Thymus (tissue), 11 donors: ENCODE results near the gene CDC14B. TPM values are rescaled to one million over a fixed set of nuclear protein-coding genes. Genes with fewer than 3 reads are reported as not detected.

Experiments used
- DNase-seq, 9 donors: peaks; one replicate each; pipeline ENCODE4 v3.0.0-alpha.2; 2013; ENCODE audit warnings: low spot score in 9 of 9, low read depth in 6 of 9, missing footprints in 1 of 9
- H3K27ac ChIP-seq, 2 donors: one replicate each; pipeline ENCODE4 v1.5.1; 2013; ENCODE audit warnings: control low read depth in 1 of 2, low read depth in 1 of 2, low read length in 1 of 2, mild to moderate bottlenecking in 1 of 2, moderate library complexity in 1 of 2
- H3K27me3 ChIP-seq, 2 donors: one replicate each; pipeline ENCODE4 v1.5.1; 2013; ENCODE audit warnings: low read length in 1 of 2; ENCODE audit not compliant: control insufficient read depth in 2 of 2, insufficient read depth in 1 of 2
- H3K36me3 ChIP-seq, 2 donors: one replicate each; pipeline ENCODE4 v1.5.1; 2013; ENCODE audit warnings: low read length in 1 of 2, mild to moderate bottlenecking in 1 of 2, moderate library complexity in 1 of 2; ENCODE audit not compliant: control insufficient read depth in 2 of 2, insufficient read depth in 2 of 2
- H3K4me1 ChIP-seq, 2 donors: one replicate each; pipeline ENCODE4 v1.5.1; 2013; ENCODE audit warnings: low read length in 2 of 2; ENCODE audit not compliant: control insufficient read depth in 2 of 2, insufficient read depth in 2 of 2
- H3K4me3 ChIP-seq, 2 donors: one replicate each; pipeline ENCODE4 v1.5.1; 2013; ENCODE audit warnings: low read length in 2 of 2, control low read depth in 1 of 2, mild to moderate bottlenecking in 1 of 2
- H3K9me3 ChIP-seq, 2 donors: one replicate each; pipeline ENCODE4 v1.5.1; 2013; ENCODE audit warnings: low read length in 1 of 2, mild to moderate bottlenecking in 1 of 2; ENCODE audit not compliant: control insufficient read depth in 2 of 2, insufficient read depth in 1 of 2
- WGBS: extraction: QIAGEN DNeasy Blood & Tissue Kit; methylation state at CpG from one replicate; pipeline ENCODE4 v1.1.7; 2013; 5-methylcytosine and 5-hydroxymethylcytosine counted together
- polyA plus RNA-seq: library from polyadenylated mRNA; stranded (reverse); fragments of 200-250 nt; gene quantifications from one replicate; pipeline ENCODE4 v1.2.3, GENCODE V29; 2013
- total RNA-seq: library from RNA; stranded (reverse); fragments of 120-200 nt; gene quantifications from one replicate; pipeline ENCODE4 v1.2.4, GENCODE V29; 2013
- donor health status: healthy.

Gene CDC14B
- total and polyA plus RNA-seq, 2 donors, result 4.8 to 6.7 TPM

DNA sequence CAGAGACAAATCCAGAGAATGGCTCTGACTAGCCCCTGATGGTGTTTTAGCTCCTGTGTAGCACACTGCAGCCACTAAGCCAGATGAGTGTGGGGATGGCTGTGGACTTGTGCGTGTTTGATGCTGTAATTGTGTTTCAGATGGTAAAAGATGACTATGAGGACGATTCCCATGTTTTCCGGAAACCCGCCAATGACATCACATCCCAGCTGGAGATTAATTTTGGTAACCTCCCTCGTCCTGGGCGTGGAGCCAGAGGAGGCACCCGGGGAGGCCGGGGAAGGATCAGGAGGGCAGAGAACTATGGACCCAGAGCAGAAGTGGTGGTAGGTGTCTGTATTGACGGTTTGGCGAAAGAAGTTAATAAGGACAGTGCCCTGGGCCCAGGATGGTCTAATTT, 131.7 kb downstream of the CDC14B start:
- no peaks in the 10 kb centered on the region for H3K9me3 ChIP-seq
- DNase-seq, result no peak
- no peak overlapping the region for H3K4me3 ChIP-seq
- no peak overlapping the region for H3K27ac ChIP-seq
- WGBS, result 96% methylated on average over 10 of the region's 10 CpGs
- peaks cover 0 to 17% of the 10 kb centered on the region in 2 donors for H3K4me1 ChIP-seq
- H3K36me3 ChIP-seq, result no peaks in the 10 kb centered on the region
- H3K27me3 ChIP-seq, result no peaks in the 10 kb centered on the region

DNA sequence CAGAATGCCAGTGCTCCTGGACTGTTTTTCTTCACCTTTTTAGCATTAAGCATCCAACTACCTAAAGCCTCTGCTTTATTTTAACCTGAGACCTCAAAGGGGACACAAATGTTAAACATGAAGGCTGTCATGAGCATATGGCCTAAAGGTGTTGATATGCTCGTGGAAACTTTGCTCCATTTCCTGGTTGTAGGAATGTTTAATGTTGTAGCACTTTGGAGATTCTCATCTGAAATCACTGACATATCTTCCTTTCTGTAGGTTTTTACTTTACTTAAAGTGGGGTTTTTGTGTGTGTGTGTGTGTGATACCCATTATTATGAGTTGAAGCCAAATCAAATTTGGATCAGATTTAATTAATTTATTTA, 132.6 kb downstream of the CDC14B start:
- Histone ChIP-seq H3K4me1 (peaks cover 0 to 10% of the 10 kb centered on the region in 2 donors), H3K27me3 (no peaks in the 10 kb centered on the region), H3K27ac (no peak overlapping the region), H3K9me3 (no peaks in the 10 kb centered on the region), H3K4me3 (no peak overlapping the region), H3K36me3 (no peaks in the 10 kb centered on the region)
- DNase-seq, result no peak
- 95% methylated on average over 1 of the region's 1 CpG for WGBS

DNA sequence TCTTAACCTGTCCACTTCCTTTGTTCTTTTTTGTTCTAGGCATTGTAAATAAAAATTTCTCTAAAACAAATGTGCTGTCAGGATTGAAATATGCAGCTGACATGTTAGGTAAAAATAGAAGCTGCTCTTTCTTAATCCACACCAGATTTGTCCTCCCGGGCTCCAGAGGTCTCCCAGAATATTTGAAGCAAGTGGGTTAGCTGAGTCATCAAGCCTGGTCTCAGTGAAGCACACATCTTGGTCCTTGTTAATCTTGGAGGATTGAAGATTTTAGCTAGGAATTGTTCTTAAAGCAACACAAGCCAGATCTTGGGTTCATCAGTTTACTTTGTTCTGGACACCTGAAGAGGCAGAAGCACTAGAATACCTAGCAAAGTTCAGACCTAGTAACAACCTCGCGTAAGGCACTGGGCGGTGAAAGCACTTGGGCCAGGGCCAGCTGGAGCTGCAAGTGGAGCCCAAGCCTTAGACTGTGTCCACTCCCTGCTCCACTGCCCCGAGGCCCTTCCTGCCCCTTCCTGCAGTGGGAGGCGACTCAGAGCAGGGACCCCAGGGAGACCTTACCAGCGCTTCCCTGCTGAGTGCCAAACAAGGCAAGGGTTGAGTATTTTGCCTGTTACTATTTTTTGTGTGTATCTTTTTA, 133.1 kb downstream of the CDC14B start:
- no peak for DNase-seq
- no peaks in the 10 kb centered on the region for H3K36me3 ChIP-seq

DNA sequence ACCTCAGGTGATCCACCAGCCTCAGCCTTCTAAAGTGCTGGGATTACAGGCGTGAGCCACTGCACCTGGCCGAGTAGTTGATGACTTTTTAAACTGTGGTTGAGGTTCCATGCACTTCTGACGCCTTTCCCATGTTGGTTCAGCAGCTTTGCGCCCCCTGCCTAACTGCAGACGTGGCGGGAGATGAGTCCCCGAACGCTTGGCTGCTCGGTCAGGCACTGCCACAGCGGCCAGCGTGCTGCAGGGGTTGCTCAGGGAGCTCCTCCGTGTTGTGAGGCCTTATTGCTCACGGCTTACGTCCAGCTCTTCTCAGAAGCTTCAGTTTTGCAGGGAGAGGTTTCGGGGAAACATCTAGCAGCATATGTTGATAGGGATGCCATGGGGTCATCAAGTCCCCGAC, 134.4 kb downstream of the CDC14B start:
- Histone ChIP-seq H3K27me3 (no peaks in the 10 kb centered on the region), H3K4me1 (no peaks in the 10 kb centered on the region), H3K9me3 (no peaks in the 10 kb centered on the region), H3K27ac (no peak overlapping the region), H3K36me3 (no peaks in the 10 kb centered on the region), H3K4me3 (no peak overlapping the region)
- DNase-seq, result no peak
- WGBS, result 96% methylated on average over 16 of the region's 16 CpGs

More for the DNA sequence above, 133.1 kb downstream of the CDC14B start:
- Histone ChIP-seq H3K4me1 (peaks cover 0 to 5% of the 10 kb centered on the region in 2 donors), H3K27me3 (no peaks in the 10 kb centered on the region), H3K4me3 (no peak overlapping the region), H3K27ac (no peak overlapping the region), H3K9me3 (no peaks in the 10 kb centered on the region)
- WGBS, result 83% methylated on average over 7 of the region's 7 CpGs

DNA sequence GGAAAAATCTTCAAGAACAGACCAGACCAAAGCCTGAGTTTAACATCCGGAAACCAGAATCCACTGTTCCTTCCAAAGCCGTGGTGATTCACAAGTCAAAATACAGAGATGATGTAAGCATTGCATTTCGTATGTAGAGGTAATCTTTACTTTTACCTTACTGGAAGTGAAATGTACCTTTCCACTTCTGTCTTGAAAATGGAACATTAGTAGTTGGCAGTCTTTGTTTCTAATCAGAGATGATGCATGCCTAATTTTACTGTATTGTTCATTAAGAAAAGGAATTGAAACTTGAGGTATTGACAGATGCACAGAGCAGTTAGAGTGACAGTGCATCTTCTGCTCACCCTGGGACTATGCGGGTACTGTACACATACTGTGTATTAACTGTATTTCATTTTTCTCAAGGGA, 135.1 kb downstream of the CDC14B start:
- no peaks in the 10 kb centered on the region for H3K4me1 ChIP-seq
- DNase-seq, result no peak
- H3K27ac ChIP-seq, result no peak overlapping the region
- H3K9me3 ChIP-seq, result no peaks in the 10 kb centered on the region
- no peaks in the 10 kb centered on the region for H3K27me3 ChIP-seq
- no peaks in the 10 kb centered on the region for H3K36me3 ChIP-seq
- WGBS, result 96% methylated on average over 4 of the region's 4 CpGs
- H3K4me3 ChIP-seq, result no peak overlapping the region

DNA sequence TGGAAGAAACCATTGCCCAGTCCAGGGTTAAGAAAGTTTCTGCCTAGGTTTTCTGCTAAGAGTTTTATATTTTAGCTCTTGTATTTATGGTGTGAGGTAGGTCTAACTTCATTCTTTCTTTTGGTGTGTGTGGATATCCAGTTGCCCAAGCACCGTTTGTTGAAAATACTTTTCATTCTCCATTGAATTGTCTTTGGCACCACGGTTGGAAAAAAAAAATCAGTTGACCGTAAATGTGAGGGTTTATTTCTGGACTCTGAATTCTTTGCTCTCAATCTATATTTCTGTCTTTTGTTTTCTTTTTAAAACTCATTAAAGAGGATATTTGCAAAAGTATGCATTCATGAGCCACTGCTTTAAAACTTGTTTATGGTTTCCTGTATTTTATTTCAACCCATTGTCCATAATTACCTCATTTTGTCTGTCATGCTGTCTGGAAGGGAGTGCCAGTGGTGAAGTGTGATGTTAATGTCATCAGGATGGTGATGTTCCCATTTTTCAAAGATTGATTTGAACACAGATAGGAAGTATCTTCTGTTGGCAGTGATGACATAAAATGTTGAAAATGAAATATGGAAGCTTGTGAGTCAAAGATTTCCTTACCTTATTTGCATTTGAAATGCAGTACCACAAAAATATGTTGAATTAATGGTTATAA, 135.8 kb downstream of the CDC14B start:
- Histone ChIP-seq H3K4me1 (no peaks in the 10 kb centered on the region), H3K36me3 (no peaks in the 10 kb centered on the region), H3K27me3 (no peaks in the 10 kb centered on the region), H3K4me3 (no peak overlapping the region), H3K9me3 (no peaks in the 10 kb centered on the region), H3K27ac (no peak overlapping the region)
- 64% methylated on average over 3 of the region's 3 CpGs for WGBS
- DNase-seq, result no peak

DNA sequence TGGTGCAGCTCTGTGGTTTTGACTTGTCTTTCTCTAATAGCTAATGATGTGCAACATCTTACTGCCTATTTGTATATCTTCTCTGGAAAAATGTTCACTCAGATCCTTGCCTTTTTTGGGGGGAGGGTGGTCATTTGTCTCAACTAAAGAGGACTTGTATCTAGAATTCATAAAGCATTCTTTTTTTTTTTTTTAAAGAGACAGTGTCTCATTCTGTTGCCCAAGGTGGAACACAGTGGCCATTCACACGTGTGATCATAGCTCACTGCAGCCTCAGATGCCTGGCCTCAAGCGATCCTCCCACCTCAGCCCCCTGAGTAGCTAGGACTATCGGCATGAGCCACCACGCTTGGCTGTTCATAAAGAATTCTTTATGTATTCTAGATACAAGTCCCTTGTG, 136.4 kb downstream of the CDC14B start:
- H3K4me3 ChIP-seq, result no peak overlapping the region
- no peak overlapping the region for H3K27ac ChIP-seq
- no peak for DNase-seq
- no peaks in the 10 kb centered on the region for H3K27me3 ChIP-seq
- no peaks in the 10 kb centered on the region for H3K4me1 ChIP-seq
- WGBS, result over 99% methylated on average over 4 of the region's 4 CpGs
- H3K9me3 ChIP-seq, result no peaks in the 10 kb centered on the region
- H3K36me3 ChIP-seq, result no peaks in the 10 kb centered on the region

DNA sequence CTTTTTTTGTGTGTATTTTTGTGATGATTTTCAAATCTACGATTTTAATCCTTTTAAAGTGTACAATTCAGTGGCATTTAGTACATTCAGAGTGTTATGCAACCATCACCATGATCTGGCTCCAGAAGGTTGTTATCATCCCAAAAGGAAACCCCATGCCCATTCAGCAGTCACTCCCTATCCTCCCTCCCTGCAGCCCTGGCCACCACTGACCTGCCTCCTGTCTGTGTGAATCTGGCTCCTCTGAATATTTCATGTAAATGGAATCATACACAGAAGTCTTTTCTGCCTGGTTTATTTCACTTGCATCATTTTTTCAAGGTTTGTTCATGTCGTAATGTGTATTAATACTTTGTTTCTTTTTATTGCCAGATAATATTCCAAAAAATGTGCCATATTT, 137.2 kb downstream of the CDC14B start:
- H3K27me3 ChIP-seq, result no peaks in the 10 kb centered on the region
- WGBS, result 98% methylated on average over 2 of the region's 2 CpGs
- no peak for DNase-seq
- H3K4me3 ChIP-seq, result no peak overlapping the region
- no peaks in the 10 kb centered on the region for H3K4me1 ChIP-seq
- no peak overlapping the region for H3K27ac ChIP-seq
- H3K9me3 ChIP-seq, result no peaks in the 10 kb centered on the region
- H3K36me3 ChIP-seq, result no peaks in the 10 kb centered on the region

DNA sequence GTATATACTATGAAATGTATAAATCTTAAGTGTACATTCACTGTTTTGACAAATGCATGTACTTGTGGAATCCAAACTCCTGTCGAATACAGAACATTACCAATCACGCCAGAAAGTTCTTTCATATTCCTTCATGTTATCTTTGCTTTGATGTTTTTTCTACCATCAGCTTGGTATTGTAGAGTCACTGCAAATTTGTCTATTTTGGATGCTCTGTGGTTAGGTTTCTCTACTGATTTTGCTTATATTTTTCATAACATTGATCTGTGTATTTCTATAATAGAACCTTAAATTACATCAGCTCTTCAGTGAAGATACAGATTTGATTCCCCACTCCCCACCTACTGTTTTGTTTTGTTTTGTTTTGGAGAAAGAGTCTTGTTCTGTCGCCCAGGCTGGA, 138.9 kb downstream of the CDC14B start:
- Histone ChIP-seq H3K4me1 (no peaks in the 10 kb centered on the region), H3K27ac (no peak overlapping the region), H3K27me3 (no peaks in the 10 kb centered on the region), H3K36me3 (no peaks in the 10 kb centered on the region), H3K9me3 (no peaks in the 10 kb centered on the region), H3K4me3 (no peak overlapping the region)
- no peak for DNase-seq
- 97% methylated on average over 3 of the region's 3 CpGs for WGBS
